HL-60 (cell line): ENCODE results near the gene JARID2.

Experiments used
- DNase-seq, 2 experiments: peaks; one replicate each; pipeline ENCODE4 v3.0.0-alpha.2; 2010 to 2020; ENCODE audit warnings: low read depth in 1 of 2, low spot score in 1 of 2
- H3K27ac ChIP-seq: fragments of 250-450 bp; sonication (Bioruptor Pico); replicated peaks from 2 replicates; pipeline ENCODE4 v1.5.1; 2020; ENCODE audit warnings: mild to moderate bottlenecking, moderate library complexity
- H3K27me3 ChIP-seq: fragments of 250-450 bp; sonication (Bioruptor Pico); 2 replicates; pipeline ENCODE4 v1.5.1; 2021; ENCODE audit warnings: mild to moderate bottlenecking, moderate library complexity; ENCODE audit not compliant: insufficient read depth, poor library complexity, severe bottlenecking
- H3K4me3 ChIP-seq: replicated peaks from 2 replicates; pipeline ENCODE4 v1.5.1; 2011; ENCODE audit warnings: mild to moderate bottlenecking, control low read depth, low read length; ENCODE audit not compliant: insufficient read depth
- CTCF ChIP-seq: IDR thresholded peaks from one replicate; pipeline ENCODE4 v1.5.1; 2011; ENCODE audit warnings: low read length, control low read depth, inconsistent platforms; ENCODE audit not compliant: insufficient read depth
- GABPA ChIP-seq: IDR thresholded peaks from 2 replicates; pipeline ENCODE4 v1.6.1; 2012; ENCODE audit warnings: low read depth
- POLR2AphosphoS5 ChIP-seq: IDR thresholded peaks from 2 replicates; pipeline ENCODE4 v1.6.1; 2012; ENCODE audit warnings: low read depth
- REST ChIP-seq: IDR thresholded peaks from 2 replicates; pipeline ENCODE4 v1.6.1; 2012; ENCODE audit warnings: low read depth; ENCODE audit not compliant: insufficient replicate concordance
- SPI1 ChIP-seq: IDR thresholded peaks from 2 replicates; pipeline ENCODE4 v1.6.1; 2012; ENCODE audit warnings: low read depth, mild to moderate bottlenecking, borderline replicate concordance

JARID2 gene

GRCh38 chr6:15254070-15254975 lies 8.5 kb downstream of the JARID2 start:
- no peaks in the 10 kb centered on the region for H3K27me3 ChIP-seq
- TF ChIP-seq POLR2AphosphoS5, result 0 out of 2 replicates have a peak, but pooled peaks have one; percentile 39
- peak; percentile 94 for TF ChIP-seq SPI1
- no peak for TF ChIP-seq GABPA
- H3K27ac ChIP-seq, result no peak overlapping the region
- H3K4me3 ChIP-seq, result no peak overlapping the region
- DNase-seq, result peak in 1 of 2 experiments; percentile 57

GRCh38 chr6:15255481-15255880 lies 9.6 kb downstream of the JARID2 start:
- peak; percentile 43; the same call in 1 of the 2 replicates for TF ChIP-seq POLR2AphosphoS5
- TF ChIP-seq GABPA, result no peak
- 0 out of 2 replicates have a peak, but pooled peaks have one; percentile 1 for TF ChIP-seq SPI1
- Histone ChIP-seq H3K27me3 (no peaks in the 10 kb centered on the region), H3K27ac (no peak overlapping the region), H3K4me3 (no peak overlapping the region)
- peak in 1 of 2 experiments; percentile 18 for DNase-seq

- Histone ChIP-seq H3K27me3 (no peaks in the 10 kb centered on the region), H3K27ac (no peak overlapping the region), H3K4me3 (no peak overlapping the region)
- no peak for DNase-seq
- no peak for TF ChIP-seq POLR2AphosphoS5
- no peak for TF ChIP-seq SPI1
- no peak for TF ChIP-seq REST
- TF ChIP-seq GABPA, result no peak
- no peak for TF ChIP-seq CTCF
Observed at GRCh38 chr6:15255909-15256395, 10.1 kb downstream of the JARID2 start.

GRCh38 chr6:15256538-15257271 lies 10.8 kb downstream of the JARID2 start:
- H3K4me3 ChIP-seq, result no peak overlapping the region
- no peaks in the 10 kb centered on the region for H3K27me3 ChIP-seq
- TF ChIP-seq GABPA, result no peak
- TF ChIP-seq CTCF, result no peak
- TF ChIP-seq REST, result no peak
- TF ChIP-seq POLR2AphosphoS5, result no peak
- TF ChIP-seq SPI1, result no peak
- H3K27ac ChIP-seq, result no peak overlapping the region
- no peak for DNase-seq
